ENCODE data around the gene ESRRA. TPM values are rescaled to one million over a fixed set of nuclear protein-coding genes. Genes with fewer than 3 reads are reported as not detected.

Gene ESRRA
- total RNA-seq, 1 donor from 2014 or later = 14.2 TPM

DNA sequence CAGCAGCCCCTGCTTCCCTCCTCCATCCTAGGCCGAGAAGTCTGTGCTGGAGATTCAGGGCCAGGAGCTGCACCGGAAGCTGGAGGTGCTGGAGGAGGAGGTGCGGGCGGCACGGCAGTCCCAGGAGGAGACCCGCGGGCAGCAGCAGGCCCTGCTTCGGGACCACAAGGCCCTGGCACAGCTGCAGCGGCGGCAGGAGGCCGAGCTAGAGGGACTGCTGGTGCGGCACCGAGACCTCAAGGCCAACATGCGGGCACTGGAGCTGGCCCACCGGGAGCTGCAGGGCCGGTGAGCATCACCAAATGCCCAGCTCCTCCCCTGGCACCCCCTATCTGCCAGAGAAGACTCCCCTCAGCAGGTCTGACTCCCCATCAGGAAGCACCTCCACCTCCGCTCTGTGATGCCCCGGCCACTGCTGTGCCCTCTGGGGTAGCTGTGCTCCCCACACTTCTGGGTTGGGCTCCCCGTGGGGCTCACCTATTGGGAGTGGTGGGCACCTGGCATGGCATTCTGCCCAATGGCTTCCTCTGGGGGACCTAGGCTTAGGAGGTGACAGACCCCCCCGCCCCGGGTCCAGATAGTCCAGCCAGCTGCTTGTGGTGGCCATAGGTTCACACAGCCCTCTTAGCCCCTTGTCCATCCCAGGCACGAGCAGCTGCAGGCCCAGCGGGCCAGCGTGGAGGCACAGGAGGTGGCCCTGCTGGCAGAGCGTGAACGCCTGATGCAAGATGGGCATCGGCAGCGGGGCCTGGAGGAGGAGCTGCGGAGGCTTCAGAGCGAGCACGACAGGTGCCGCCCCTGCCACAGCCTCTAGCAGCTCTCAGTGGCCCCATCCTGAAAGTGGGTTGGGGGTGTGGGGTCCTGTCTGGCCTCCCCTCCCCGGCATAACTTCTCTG lies 47.0 kb downstream of the ESRRA start:
- no peak for DNase-seq

DNA sequence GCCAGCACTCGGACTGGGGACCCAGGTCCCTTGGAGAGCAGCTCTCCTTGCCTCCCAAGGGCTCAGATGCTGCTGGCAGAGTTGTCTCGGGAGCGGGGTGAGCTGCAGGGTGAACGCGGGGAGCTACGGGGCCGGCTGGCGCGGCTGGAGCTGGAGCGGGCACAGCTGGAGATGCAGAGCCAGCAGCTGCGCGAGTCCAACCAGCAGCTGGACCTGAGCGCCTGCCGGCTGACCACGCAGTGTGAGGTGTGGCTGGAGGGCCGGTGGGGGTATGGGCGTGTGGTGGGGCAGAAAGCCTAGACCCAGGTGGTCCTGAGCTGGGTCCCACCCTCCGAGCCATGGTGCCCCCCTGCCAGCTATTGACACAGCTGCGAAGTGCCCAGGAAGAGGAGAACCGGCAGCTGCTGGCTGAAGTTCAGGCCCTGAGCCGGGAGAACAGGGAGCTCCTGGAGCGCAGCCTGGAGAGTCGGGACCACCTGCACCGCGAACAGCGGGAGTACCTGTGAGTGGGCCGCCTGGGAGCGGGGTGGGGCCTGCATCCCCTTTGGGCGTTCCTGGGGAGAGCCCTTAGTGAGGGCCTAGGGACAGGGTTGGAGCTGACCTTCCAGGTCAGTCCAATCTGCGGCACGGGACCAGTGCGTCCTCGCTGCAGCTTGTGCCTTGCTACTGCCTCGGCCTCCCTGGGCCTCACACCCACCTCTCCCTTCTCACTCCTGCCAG lies 47.8 kb downstream of the ESRRA start:
- no peak for DNase-seq

- no peak for DNase-seq
Measured at GRCh38 chr11:64353715-64354506, 48.6 kb downstream of the ESRRA start.

DNA sequence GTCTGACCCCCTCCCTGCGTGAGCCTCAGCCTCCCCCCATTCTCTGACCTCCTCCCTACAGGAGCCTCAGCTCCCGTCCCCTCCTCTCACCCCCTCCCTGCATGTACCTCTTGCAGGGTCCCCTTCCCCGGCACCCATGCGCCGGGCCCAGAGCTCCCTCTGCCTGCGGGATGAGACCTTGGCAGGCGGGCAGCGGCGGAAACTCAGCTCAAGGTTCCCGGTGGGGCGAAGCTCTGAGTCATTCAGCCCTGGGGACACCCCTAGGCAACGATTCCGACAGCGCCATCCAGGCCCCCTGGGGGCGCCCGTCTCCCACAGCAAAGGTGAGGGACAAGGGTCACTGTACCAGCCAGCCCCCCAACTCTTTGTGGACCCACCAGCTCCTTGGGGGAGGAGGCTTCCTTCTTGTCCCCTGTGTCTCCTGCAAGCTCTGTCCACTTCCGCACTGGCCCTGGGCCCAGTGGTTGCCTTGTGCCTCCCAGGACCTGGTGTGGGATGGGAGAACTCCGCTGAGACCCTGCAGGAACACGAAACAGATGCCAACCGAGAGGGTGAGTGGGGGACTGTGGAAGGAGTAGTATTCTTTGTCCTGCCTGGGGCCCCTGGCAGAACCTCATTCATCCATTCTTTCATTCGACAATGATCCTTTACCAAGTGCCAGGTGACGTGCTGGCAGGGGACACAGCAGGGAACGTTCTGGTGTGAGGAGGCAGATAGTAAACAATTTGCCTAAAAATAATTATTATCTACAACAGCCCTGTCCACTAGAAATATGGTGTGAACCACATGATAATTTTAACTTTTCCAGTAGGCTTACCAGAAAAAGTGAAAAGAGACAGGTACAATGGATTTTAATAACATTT lies 50.0 kb downstream of the ESRRA start:
- DNase-seq = peak; percentile 42

- DNase-seq = no peak
Measured at GRCh38 chr11:64356498-64357411, 51.4 kb downstream of the ESRRA start.

GRCh38 chr11:64357446-64357845 lies 52.1 kb downstream of the ESRRA start:
- no peak for DNase-seq

- no peak for DNase-seq
Measured at GRCh38 chr11:64357904-64358535, 52.7 kb downstream of the ESRRA start.

DNA sequence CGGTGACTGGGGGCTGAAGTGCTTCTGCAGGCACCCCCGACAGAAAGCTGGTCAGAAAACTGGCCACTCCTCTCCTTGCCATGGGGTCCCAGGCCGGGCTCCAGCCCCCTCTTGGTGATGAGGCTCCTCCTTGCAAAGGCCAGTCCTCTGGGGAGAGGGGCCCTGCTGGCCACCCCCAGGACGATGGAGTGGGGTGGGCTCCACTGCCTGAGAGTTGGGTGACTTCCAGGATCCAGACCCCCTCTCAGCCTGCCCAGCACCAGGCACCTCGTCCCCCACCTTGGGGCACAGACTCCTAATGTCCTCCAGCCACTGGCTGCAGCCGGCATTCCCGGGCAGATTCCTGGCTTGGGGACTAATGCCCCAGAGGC lies 53.2 kb downstream of the ESRRA start:
- DNase-seq = no peak

GRCh38 chr11:64358907-64359711 lies 53.8 kb downstream of the ESRRA start, which contains the start of gene RPS6KA4:
TSS of gene RPS6KA4 (plus strand) at chr11:64359162. CDS start at chr11:64359236, 74 bp downstream.
- peak; percentile 23 for DNase-seq

DNA sequence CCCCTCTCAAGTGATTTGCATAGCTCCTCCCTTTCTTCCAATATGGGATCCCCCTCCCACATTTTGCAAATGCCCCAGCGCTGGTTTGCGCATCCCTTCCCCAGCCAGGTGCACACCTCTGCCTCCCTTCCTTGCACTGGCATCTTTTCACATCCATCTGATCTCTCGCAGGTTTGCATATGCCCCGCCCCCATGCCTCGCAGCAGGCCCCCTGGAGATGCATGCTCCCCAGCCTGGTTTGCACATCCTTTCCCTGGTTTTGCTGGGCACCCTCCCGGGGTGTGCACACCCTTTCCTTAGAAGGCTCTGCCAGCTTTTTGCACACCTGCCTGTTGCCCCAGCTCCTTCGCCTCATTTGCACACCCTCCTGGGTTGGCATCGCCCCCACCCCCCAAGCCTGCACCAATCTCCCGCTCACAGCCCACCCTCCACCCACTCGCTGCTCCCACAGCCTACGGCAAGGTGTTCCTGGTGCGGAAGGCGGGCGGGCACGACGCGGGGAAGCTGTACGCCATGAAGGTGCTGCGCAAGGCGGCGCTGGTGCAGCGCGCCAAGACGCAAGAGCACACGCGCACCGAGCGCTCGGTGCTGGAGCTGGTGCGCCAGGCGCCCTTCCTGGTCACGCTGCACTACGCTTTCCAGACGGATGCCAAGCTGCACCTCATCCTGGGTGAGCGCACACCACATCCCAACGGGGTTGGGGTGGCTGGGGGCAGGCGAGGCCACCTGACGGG lies 54.6 kb downstream of the ESRRA start:
- peak; percentile 36 for DNase-seq

- DNase-seq = no peak
Measured at GRCh38 chr11:64360448-64360921, 55.2 kb downstream of the ESRRA start.

- DNase-seq = no peak
Measured at GRCh38 chr11:64361659-64362058, 56.3 kb downstream of the ESRRA start.

- no peak for DNase-seq
Measured at GRCh38 chr11:64362339-64362738, 57.0 kb downstream of the ESRRA start.

GRCh38 chr11:64364435-64364834 lies 59.1 kb downstream of the ESRRA start:
- DNase-seq = no peak

DNA sequence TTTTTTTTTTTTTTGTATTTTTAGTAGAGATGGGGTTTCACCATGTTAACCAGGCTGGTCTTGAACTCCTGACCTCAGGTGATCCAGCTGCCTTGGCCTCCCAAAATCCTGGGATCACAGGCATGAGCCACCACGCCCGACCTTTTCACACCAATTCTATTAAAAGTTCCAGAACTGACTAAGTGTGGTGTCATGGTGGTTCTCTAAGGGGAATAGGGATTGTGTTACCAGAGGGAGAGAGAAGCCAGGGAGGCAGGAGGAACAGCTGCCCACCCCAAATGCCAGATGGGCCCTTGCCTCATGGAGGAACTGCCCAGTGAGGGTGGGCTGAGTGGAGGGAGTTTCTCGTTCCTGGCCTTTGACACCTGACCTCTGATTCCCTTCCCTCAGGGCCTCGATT lies 59.6 kb downstream of the ESRRA start:
- DNase-seq = no peak

Data from occipital lobe (tissue), 2 donors.